Adrenal gland (tissue), 5 donors: Measurements from ENCODE around the gene AHNAK2.

ENCODE experiments used
- CTCF ChIP-seq, 6 experiments: fragments of 450-650 bp in 4 of 6; fragments of 200-600 bp in 2 of 6; sonication (generic) in 1 of 6; IDR thresholded peaks; 1 replicate in 5 of 6; 2 replicates in 1 of 6; pipeline versions ENCODE4 v1.5.1 to v1.8.0; 2016 to 2021; ENCODE audit warnings: antibody characterized with exemption in 6 of 6, mild to moderate bottlenecking in 2 of 6, moderate library complexity in 1 of 6
- POLR2A ChIP-seq, 2 donors: fragments of 450-650 bp; IDR thresholded peaks; one replicate each; pipeline ENCODE4 v1.6.1; 2017; ENCODE audit warnings: antibody characterized with exemption in 2 of 2, mild to moderate bottlenecking in 2 of 2, moderate library complexity in 1 of 2
- donor health status: DM: no; HTN: no; CAD: no.

- TF ChIP-seq CTCF (IDR thresholded peaks at IDR 0.05) (no peak), POLR2A (IDR thresholded peaks at IDR 0.05) (no peak)
These were observed 47.3 kb upstream of the AHNAK2 start for GRCh38 chr14:105025429-105025828.
